WTC11 (cell line): ENCODE results near the gene ADGRL4. TPM values are rescaled to one million over a fixed set of nuclear protein-coding genes. Genes with fewer than 3 reads are reported as not detected.
A peak's percentile ranks its signal among the peaks of the same experiment; 100 is the strongest.

Experiments used
- ATAC-seq: fragments of 200-7000 bp; cut with Tn5 transposase; 2 replicates; pipeline ENCODE4 v1.10.0; 2021; ENCODE audit warnings: mild to moderate bottlenecking, moderate library complexity
- CTCF ChIA-PET: fragments of 300-600 bp; sonication (Branson Sonifier 250); formaldehyde crosslinking; loops from one replicate; lab custom pipeline; 2021; ENCODE audit warnings: antibody characterized with exemption; lab: Charles Lee
- POLR2A ChIA-PET: fragments of 350-600 bp; sonication (Branson Sonifier 250); formaldehyde crosslinking; loops from one replicate; lab custom pipeline; 2021; ENCODE audit warnings: antibody characterized with exemption; lab: Charles Lee
- DNase-seq: peaks from one replicate; pipeline ENCODE4 v3.0.0; 2021; ENCODE audit warnings: low spot score
- H3K27ac Mint-ChIP-seq: 2 replicates; pipeline ENCODE4 v1.8.0; 2021; ENCODE audit warnings: mixed read lengths
- H3K27me3 Mint-ChIP-seq: 2 replicates; pipeline ENCODE4 v1.8.0; 2021; ENCODE audit warnings: low read depth, mild to moderate bottlenecking, moderate library complexity, mixed read lengths
- H3K36me3 Mint-ChIP-seq: 2 replicates; pipeline ENCODE4 v1.8.0; 2021; ENCODE audit warnings: mixed read lengths
- H3K4me1 Mint-ChIP-seq: 2 replicates; pipeline ENCODE4 v1.8.0; 2022; ENCODE audit warnings: mixed read lengths
- H3K4me3 Mint-ChIP-seq: 2 replicates; pipeline ENCODE4 v1.8.0; 2021; ENCODE audit warnings: mild to moderate bottlenecking, moderate library complexity, mixed read lengths
- H3K9me3 Mint-ChIP-seq: 2 replicates; pipeline ENCODE4 v1.8.0; 2021; ENCODE audit warnings: mixed read lengths
- ATF1 ChIP-seq: sonication (generic); formaldehyde crosslinking; IDR thresholded peaks from 2 replicates; pipeline ENCODE4 v1.8.1; 2023; ENCODE audit warnings: mild to moderate bottlenecking, moderate library complexity, missing genetic modification reagents
- FOXK1 ChIP-seq: sonication (generic); formaldehyde crosslinking; IDR thresholded peaks from 2 replicates; pipeline ENCODE4 v1.8.0; 2022; ENCODE audit warnings: mild to moderate bottlenecking, moderate library complexity, missing genetic modification reagents
- GTF2I ChIP-seq: fragments of 250-450 bp; sonication (Bioruptor Pico); conservative IDR thresholded peaks from 2 replicates; pipeline ENCODE4 v1.4.0; 2021; ENCODE audit warnings: mild to moderate bottlenecking
- MAX ChIP-seq: sonication (generic); formaldehyde crosslinking; IDR thresholded peaks from 2 replicates; pipeline ENCODE4 v1.8.0; 2022; ENCODE audit warnings: mild to moderate bottlenecking, missing genetic modification reagents
- MYBL2 ChIP-seq: sonication (generic); formaldehyde crosslinking; IDR thresholded peaks from 2 replicates; pipeline ENCODE4 v1.8.1; 2023; ENCODE audit warnings: mild to moderate bottlenecking, moderate library complexity, missing genetic modification reagents
- NFATC4 ChIP-seq: fragments of 250-450 bp; sonication (Bioruptor Pico); IDR thresholded peaks from 2 replicates; pipeline ENCODE4 v1.9.0; 2021; ENCODE audit warnings: mild to moderate bottlenecking
- NR1H2 ChIP-seq: sonication (generic); formaldehyde crosslinking; IDR thresholded peaks from 2 replicates; pipeline ENCODE4 v1.9.0; 2021; ENCODE audit warnings: mild to moderate bottlenecking, moderate library complexity, missing genetic modification reagents
- SOX15 ChIP-seq: fragments of 250-450 bp; sonication (Bioruptor Pico); IDR thresholded peaks from 2 replicates; pipeline ENCODE4 v1.9.0; 2021; ENCODE audit warnings: mild to moderate bottlenecking
- STAT6 ChIP-seq: sonication (generic); formaldehyde crosslinking; conservative IDR thresholded peaks from 2 replicates; pipeline ENCODE4 v1.8.1; 2023; ENCODE audit warnings: mild to moderate bottlenecking, low read depth, missing genetic modification reagents, moderate library complexity
- ZSCAN18 ChIP-seq: fragments of 250-450 bp; sonication (Bioruptor Pico); IDR thresholded peaks from 2 replicates; pipeline ENCODE4 v2.1.2; 2022; ENCODE audit warnings: mild to moderate bottlenecking, moderate library complexity
- total RNA-seq: library from RNA; stranded (reverse); gene quantifications from 3 replicates; pipeline ENCODE4 v1.2.3, GENCODE V29; 2021

The ADGRL4 gene
- total RNA-seq, 1 experiment from 2014 or later, result 0.37 TPM

- no peak overlapping the region for H3K4me3 Mint-ChIP-seq
- no peaks in the 10 kb centered on the region for H3K27me3 Mint-ChIP-seq
- no peak for DNase-seq
- H3K27ac Mint-ChIP-seq, result no peak overlapping the region
- TF ChIP-seq NFATC4, result no peak
- peaks cover 9% of the 10 kb centered on the region for H3K4me1 Mint-ChIP-seq
- ATAC-seq, result no peak
- ChIA-PET POLR2A (interaction anchor here (0.7 kb wide), 1 partner anchor 538 kb away, joined by 3 read pairs; no protein-coding TSS in a partner anchor), CTCF (no interaction called here)
- H3K36me3 Mint-ChIP-seq, result peaks cover 2% of the 10 kb centered on the region
- peaks cover 4% of the 10 kb centered on the region for H3K9me3 Mint-ChIP-seq
Observed at GRCh38 chr1:78843111-78843510, 163.4 kb downstream of the ADGRL4 start.

- peaks cover 2% of the 10 kb centered on the region for H3K36me3 Mint-ChIP-seq
- peak; percentile 63 for ATAC-seq
- TF ChIP-seq NR1H2 (CRISPR knock-in tag), result no peak
- TF ChIP-seq MYBL2 (CRISPR knock-in tag), result no peak
- no peak for TF ChIP-seq GTF2I (CRISPR knock-in tag)
- no peak for TF ChIP-seq FOXK1 (CRISPR knock-in tag)
- no peak for TF ChIP-seq SOX15 (CRISPR knock-in tag)
- TF ChIP-seq STAT6 (CRISPR knock-in tag), result no peak
- no peak for TF ChIP-seq ATF1 (CRISPR knock-in tag)
- TF ChIP-seq ZSCAN18 (CRISPR knock-in tag), result no peak
- no peak for TF ChIP-seq MAX (CRISPR knock-in tag)
- peaks cover 9% of the 10 kb centered on the region for H3K4me1 Mint-ChIP-seq
- H3K27ac Mint-ChIP-seq, result no peak overlapping the region
- DNase-seq, result peak; percentile 10
- H3K27me3 Mint-ChIP-seq, result no peaks in the 10 kb centered on the region
- ChIA-PET POLR2A (no interaction called here), CTCF (interaction anchor here (1.1 to 3.0 kb wide), 7 partner anchors 13 to 455 kb away, joined by 3 to 39 read pairs (median 5); no protein-coding TSS in a partner anchor)
- peaks cover 4% of the 10 kb centered on the region for H3K9me3 Mint-ChIP-seq
- H3K4me3 Mint-ChIP-seq, result no peak overlapping the region
Observed at GRCh38 chr1:78840453-78841271, 165.9 kb downstream of the ADGRL4 start.
